HepG2 (cell line): ENCODE measurements around the gene FRMD8. TPM values are rescaled to one million over a fixed set of nuclear protein-coding genes. Genes with fewer than 3 reads are reported as not detected.

Experiments used
- AFF4 ChIP-seq: sonication (generic); formaldehyde crosslinking; IDR thresholded peaks from 2 replicates; pipeline ENCODE4 v1.4.0; 2020; ENCODE audit warnings: missing genetic modification reagents
- CC2D1A ChIP-seq: sonication (generic); formaldehyde crosslinking; IDR thresholded peaks from 2 replicates; pipeline ENCODE4 v1.8.1; 2023; ENCODE audit warnings: mild to moderate bottlenecking, missing genetic modification reagents
- DPF2 ChIP-seq: sonication (generic); formaldehyde crosslinking; IDR thresholded peaks from 2 replicates; pipeline ENCODE4 v1.4.0; 2020; ENCODE audit warnings: mild to moderate bottlenecking, low read depth, missing genetic modification reagents, borderline replicate concordance
- HNF4A ChIP-seq: sonication (generic); formaldehyde crosslinking; IDR thresholded peaks from 2 replicates; pipeline ENCODE4 v1.4.0; 2020; ENCODE audit warnings: missing genetic modification reagents
- PAXIP1 ChIP-seq: sonication (generic); formaldehyde crosslinking; conservative IDR thresholded peaks from 2 replicates; pipeline ENCODE4 v1.4.0; 2020; ENCODE audit warnings: mild to moderate bottlenecking, missing genetic modification reagents, moderate library complexity
- RFXANK ChIP-seq: IDR thresholded peaks from 2 replicates; pipeline ENCODE4 v1.6.1; 2016
- SIN3A ChIP-seq: IDR thresholded peaks from 2 replicates; pipeline ENCODE4 v1.6.1; 2011; ENCODE audit warnings: low read depth, mild to moderate bottlenecking, control low read depth, low read length, borderline replicate concordance
- SIX1 ChIP-seq: sonication (generic); formaldehyde crosslinking; IDR thresholded peaks from 2 replicates; pipeline ENCODE4 v1.4.0; 2020; ENCODE audit warnings: missing genetic modification reagents, borderline replicate concordance
- SMARCC2 ChIP-seq: fragments of 450-650 bp; IDR thresholded peaks from 2 replicates; pipeline ENCODE4 v1.6.1; 2017; ENCODE audit warnings: antibody characterized with exemption, mild to moderate bottlenecking
- SPEN ChIP-seq: sonication (generic); formaldehyde crosslinking; IDR thresholded peaks from 2 replicates; pipeline ENCODE4 v1.5.1; 2020; ENCODE audit warnings: low read depth, mild to moderate bottlenecking, missing genetic modification reagents
- TAF1 ChIP-seq: sonication (generic); formaldehyde crosslinking; IDR thresholded peaks from 2 replicates; pipeline ENCODE4 v1.4.0; 2020; ENCODE audit warnings: missing genetic modification reagents
- ZBTB26 ChIP-seq: IDR thresholded peaks from 2 replicates; pipeline ENCODE4 v1.6.1; 2016; ENCODE audit warnings: missing compliant biosample characterization, missing genetic modification reagents, borderline replicate concordance
- ZBTB42 ChIP-seq: sonication (generic); formaldehyde crosslinking; IDR thresholded peaks from 2 replicates; pipeline ENCODE4 v1.5.0; 2020; ENCODE audit warnings: mild to moderate bottlenecking, missing genetic modification reagents
- ZNF230 ChIP-seq: sonication (generic); formaldehyde crosslinking; IDR thresholded peaks from 2 replicates; pipeline ENCODE4 v1.4.0; 2020; ENCODE audit warnings: mild to moderate bottlenecking, missing genetic modification reagents
- ZNF691 ChIP-seq: sonication (generic); formaldehyde crosslinking; IDR thresholded peaks from 2 replicates; pipeline ENCODE4 v1.4.0; 2020; ENCODE audit warnings: missing genetic modification reagents, low read depth, mild to moderate bottlenecking, borderline replicate concordance
- ZNF784 ChIP-seq: sonication (generic); formaldehyde crosslinking; IDR thresholded peaks from 2 replicates; pipeline ENCODE4 v1.5.1; 2020; ENCODE audit warnings: missing genetic modification reagents, mild to moderate bottlenecking, borderline replicate concordance
- polyA plus RNA-seq, 8 experiments: library from polyadenylated mRNA; depleted of rRNA in 3 of 8; stranded (reverse) in 7 of 8; unstranded in 1 of 8; fragments of >200 nt; fragmentation: Illumina TruSeq in 4 of 8; extraction: Trizol in 4 of 8; gene quantifications; 2 replicates each; pipeline versions ENCODE4 v1.2.1 to v1.2.3, GENCODE V29; 2011 to 2016; ENCODE audit warnings: low read depth in 4 of 8, missing spikeins in 1 of 8, mixed read lengths in 1 of 8; ENCODE audit not compliant: insufficient read depth in 1 of 8
- total RNA-seq, 5 experiments: library from RNA; depleted of rRNA; stranded (reverse); fragments of >200 nt; fragmentation: Illumina TruSeq; extraction: Trizol; gene quantifications; 2 replicates each; pipeline ENCODE4 v1.2.3, GENCODE V29; 2016; ENCODE audit warnings: low read depth in 1 of 5

FRMD8 gene
- total and polyA plus RNA-seq, 2 of the 13 experiments (the other 11 are each of a cell fraction or from before 2014, with no cell fraction given), result 5.8 to 20.6 TPM

GRCh38 chr11:65419772-65420481 lies 33.5 kb downstream of the FRMD8 start (continued):
- peak; percentile 35 for TF ChIP-seq HNF4A
- TF ChIP-seq AFF4, result peak; percentile 89; the same call in 1 of the 2 replicates
- no peak for TF ChIP-seq SMARCC2
- no peak for TF ChIP-seq ZNF784 (CRISPR knock-in tag)
- peak; percentile 88; the same call in 1 of the 2 replicates for TF ChIP-seq ZBTB42 (CRISPR knock-in tag)
- no peak for TF ChIP-seq ZNF230 (CRISPR knock-in tag)
- peak; percentile 54; the same call in 1 of the 2 replicates for TF ChIP-seq TAF1 (CRISPR knock-in tag)
- TF ChIP-seq PAXIP1 (CRISPR knock-in tag), result 0 out of 2 replicates have a peak, but pooled peaks have one; percentile 54
- no peak for TF ChIP-seq CC2D1A (CRISPR knock-in tag)
- 0 out of 2 replicates have a peak, but pooled peaks have one; percentile 29 for TF ChIP-seq ZNF691
- peak; percentile 82; the same call in 1 of the 2 replicates for TF ChIP-seq SIN3A
- peak; percentile 100 for TF ChIP-seq ZBTB26
- 0 out of 2 replicates have a peak, but pooled peaks have one; percentile 44 for TF ChIP-seq DPF2 (CRISPR knock-in tag)
- TF ChIP-seq RFXANK (CRISPR knock-in tag), result no peak
- peak; percentile 58; the same call in 1 of the 2 replicates for TF ChIP-seq SPEN (CRISPR knock-in tag)
- peak; percentile 51; the same call in 1 of the 2 replicates for TF ChIP-seq SIX1 (CRISPR knock-in tag)
